Liver (tissue), 9 donors: Measurements from ENCODE around the gene SKAP1. TPM values are rescaled to one million over a fixed set of nuclear protein-coding genes. Genes with fewer than 3 reads are reported as not detected.
A peak's percentile ranks its signal among the peaks of the same experiment; 100 is the strongest.

Experiments used
- DNase-seq: peaks from one replicate; pipeline ENCODE4 v3.0.0-alpha.2; 2017; ENCODE audit warnings: low spot score
- H3K27ac ChIP-seq, 2 donors: one replicate each; pipeline ENCODE4 v1.7.0; 2013; ENCODE audit warnings: inconsistent platforms in 2 of 2, low read length in 2 of 2, control low read depth in 1 of 2, low read depth in 1 of 2, mild to moderate bottlenecking in 1 of 2
- H3K27me3 ChIP-seq, 4 donors: one replicate each; pipeline versions ENCODE4 v1.6.1 to v1.7.0; 2013; ENCODE audit warnings: low read length in 3 of 4, inconsistent platforms in 1 of 4, mild to moderate bottlenecking in 1 of 4, moderate library complexity in 1 of 4; ENCODE audit not compliant: control insufficient read depth in 4 of 4, insufficient read depth in 4 of 4
- H3K36me3 ChIP-seq, 4 donors: one replicate each; pipeline versions ENCODE4 v1.6.1 to v1.7.0; 2013; ENCODE audit warnings: low read length in 3 of 4, mild to moderate bottlenecking in 3 of 4, low read depth in 1 of 4, moderate library complexity in 1 of 4; ENCODE audit not compliant: control insufficient read depth in 4 of 4, insufficient read depth in 3 of 4
- H3K4me1 ChIP-seq, 4 donors: one replicate each; pipeline versions ENCODE4 v1.6.1 to v1.7.0; 2013; ENCODE audit warnings: low read length in 3 of 4, mild to moderate bottlenecking in 3 of 4, moderate library complexity in 1 of 4; ENCODE audit not compliant: control insufficient read depth in 4 of 4, insufficient read depth in 4 of 4
- H3K4me3 ChIP-seq, 3 donors: one replicate each; pipeline versions ENCODE4 v1.6.1 to v1.7.0; 2013; ENCODE audit warnings: low read length in 3 of 3, control low read depth in 1 of 3, low read depth in 1 of 3, mild to moderate bottlenecking in 1 of 3
- H3K9ac ChIP-seq, 2 donors: one replicate each; pipeline ENCODE4 v1.7.0; 2013; ENCODE audit warnings: low read length in 2 of 2, mild to moderate bottlenecking in 2 of 2, moderate library complexity in 2 of 2, control low read depth in 1 of 2, low read depth in 1 of 2
- H3K9me3 ChIP-seq, 4 donors: one replicate each; pipeline versions ENCODE4 v1.6.1 to v1.7.0; 2013; ENCODE audit warnings: low read length in 3 of 4; ENCODE audit not compliant: control insufficient read depth in 4 of 4
- ATF3 ChIP-seq: IDR thresholded peaks from 2 replicates; pipeline ENCODE4 v1.6.1; 2016; ENCODE audit warnings: antibody characterized with exemption
- FOXA1 ChIP-seq: IDR thresholded peaks from 2 replicates; pipeline ENCODE4 v1.6.1; 2016; ENCODE audit warnings: antibody characterized with exemption
- FOXA2 ChIP-seq: IDR thresholded peaks from 2 replicates; pipeline ENCODE4 v1.6.1; 2016; ENCODE audit warnings: antibody characterized with exemption
- GABPA ChIP-seq, 2 donors: IDR thresholded peaks in 1 of 2; conservative IDR thresholded peaks in 1 of 2; 2 replicates each; pipeline ENCODE4 v1.6.1; 2016; ENCODE audit warnings: antibody characterized with exemption in 2 of 2, mild to moderate bottlenecking in 1 of 2, moderate library complexity in 1 of 2
- HNF4A ChIP-seq, 2 donors: conservative IDR thresholded peaks; 2 replicates each; pipeline ENCODE4 v1.6.1; 2016; ENCODE audit warnings: antibody characterized with exemption in 2 of 2, mild to moderate bottlenecking in 2 of 2
- JUND ChIP-seq, 2 donors: IDR thresholded peaks; 2 replicates each; pipeline ENCODE4 v1.6.1; 2016; ENCODE audit warnings: antibody characterized with exemption in 2 of 2
- MAX ChIP-seq: IDR thresholded peaks from 2 replicates; pipeline ENCODE4 v1.6.1; 2016; ENCODE audit warnings: antibody characterized with exemption
- NR2F2 ChIP-seq: IDR thresholded peaks from 2 replicates; pipeline ENCODE4 v1.6.1; 2016; ENCODE audit warnings: antibody characterized with exemption
- RAD21 ChIP-seq, 2 donors: IDR thresholded peaks; 2 replicates each; pipeline ENCODE4 v1.6.1; 2016; ENCODE audit warnings: antibody characterized with exemption in 2 of 2, mild to moderate bottlenecking in 2 of 2
- REST ChIP-seq: IDR thresholded peaks from 2 replicates; pipeline ENCODE4 v1.6.1; 2016; ENCODE audit warnings: antibody characterized with exemption, mild to moderate bottlenecking
- TAF1 ChIP-seq: conservative IDR thresholded peaks from 2 replicates; pipeline ENCODE4 v1.6.1; 2016; ENCODE audit warnings: antibody characterized with exemption, mild to moderate bottlenecking
- YY1 ChIP-seq: IDR thresholded peaks from 2 replicates; pipeline ENCODE4 v1.6.1; 2016; ENCODE audit warnings: antibody characterized with exemption, mild to moderate bottlenecking
- ZBTB33 ChIP-seq: IDR thresholded peaks from 2 replicates; pipeline ENCODE4 v1.6.1; 2016; ENCODE audit warnings: antibody characterized with exemption
- WGBS: extraction: QIAGEN DNeasy Blood & Tissue Kit; methylation state at CpG from one replicate; pipeline ENCODE4 v1.1.7; 2013; 5-methylcytosine and 5-hydroxymethylcytosine counted together
- polyA plus RNA-seq, 2 donors: library from polyadenylated mRNA; stranded (reverse) in 1 of 2; unstranded in 1 of 2; fragments of 200-250 nt in 1 of 2; fragments of >200 nt in 1 of 2; fragmentation: Nextera tagmentation in 1 of 2; extraction: Ambion mirVana in 1 of 2; gene quantifications; one replicate each; pipeline versions ENCODE4 v1.2.1 to v1.2.3, GENCODE V29; 2013 to 2015
- total RNA-seq, 2 donors: library from RNA; depleted of rRNA; stranded (reverse); fragments of >200 nt; gene quantifications; one replicate each; pipeline ENCODE4 v1.2.3, GENCODE V29; 2014
- TF ChIP-seq, protein P1 (sequence below): fragments of 150-350 bp; IDR thresholded peaks from 2 replicates; pipeline ENCODE4 v1.5.1; 2017; ENCODE audit warnings: improper control_type of control experiment, low read depth, low read length; ENCODE audit not compliant: missing input control
- donor health status: healthy.
- donor health status: healthy.
- donor health status: healthy.
- donor health status: healthy.
- donor health status: healthy.

The SKAP1 gene
- total and polyA plus RNA-seq, 4 donors, result 2.5 to 20.8 (median 11.3) TPM

DNA sequence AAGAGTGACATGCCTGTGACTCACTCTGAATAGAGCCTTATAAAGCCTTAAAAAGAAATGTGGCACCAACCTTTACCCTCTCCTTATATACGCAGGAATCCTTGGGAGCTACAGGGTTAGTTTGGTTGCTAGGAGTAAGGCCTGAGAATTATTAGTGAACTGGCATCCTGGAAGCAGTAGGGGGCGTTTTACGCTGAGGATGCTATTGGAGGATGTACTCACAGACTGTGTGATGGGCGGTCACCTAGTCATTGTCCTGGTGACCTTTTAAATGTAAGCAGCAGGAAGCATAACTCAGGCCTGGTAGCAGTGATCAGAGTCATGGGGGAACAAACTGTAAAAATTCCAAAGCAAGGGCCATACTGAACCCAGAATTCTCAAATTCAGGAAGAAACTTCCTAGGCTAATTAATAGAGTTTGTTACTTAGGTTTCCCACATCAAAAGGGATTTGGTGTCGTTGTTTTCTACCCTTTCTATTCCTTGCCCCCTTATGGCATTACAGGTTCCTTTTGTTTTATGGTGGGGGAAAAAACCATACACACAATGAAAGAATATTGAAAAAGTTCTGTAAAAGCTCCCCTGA is 168.6 kb downstream of the SKAP1 start:
- no peak overlapping the region for H3K27ac ChIP-seq
- no peak for TF ChIP-seq TAF1
- TF ChIP-seq, protein P1, sequence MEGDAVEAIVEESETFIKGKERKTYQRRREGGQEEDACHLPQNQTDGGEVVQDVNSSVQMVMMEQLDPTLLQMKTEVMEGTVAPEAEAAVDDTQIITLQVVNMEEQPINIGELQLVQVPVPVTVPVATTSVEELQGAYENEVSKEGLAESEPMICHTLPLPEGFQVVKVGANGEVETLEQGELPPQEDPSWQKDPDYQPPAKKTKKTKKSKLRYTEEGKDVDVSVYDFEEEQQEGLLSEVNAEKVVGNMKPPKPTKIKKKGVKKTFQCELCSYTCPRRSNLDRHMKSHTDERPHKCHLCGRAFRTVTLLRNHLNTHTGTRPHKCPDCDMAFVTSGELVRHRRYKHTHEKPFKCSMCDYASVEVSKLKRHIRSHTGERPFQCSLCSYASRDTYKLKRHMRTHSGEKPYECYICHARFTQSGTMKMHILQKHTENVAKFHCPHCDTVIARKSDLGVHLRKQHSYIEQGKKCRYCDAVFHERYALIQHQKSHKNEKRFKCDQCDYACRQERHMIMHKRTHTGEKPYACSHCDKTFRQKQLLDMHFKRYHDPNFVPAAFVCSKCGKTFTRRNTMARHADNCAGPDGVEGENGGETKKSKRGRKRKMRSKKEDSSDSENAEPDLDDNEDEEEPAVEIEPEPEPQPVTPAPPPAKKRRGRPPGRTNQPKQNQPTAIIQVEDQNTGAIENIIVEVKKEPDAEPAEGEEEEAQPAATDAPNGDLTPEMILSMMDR, result peak; percentile 13
- no peak for TF ChIP-seq FOXA2
- TF ChIP-seq YY1, result no peak
- TF ChIP-seq RAD21 (IDR thresholded peaks at IDR 0.05), result no peak
- TF ChIP-seq ZBTB33, result no peak
- TF ChIP-seq FOXA1, result no peak
- TF ChIP-seq HNF4A (conservative IDR thresholded peaks at IDR 0.05), result no peak
- no peak overlapping the region for H3K9ac ChIP-seq
- DNase-seq, result no peak
- peaks cover 0 to 4% (median 1%) of the 10 kb centered on the region in 4 donors for H3K27me3 ChIP-seq
- no peaks in the 10 kb centered on the region for H3K4me1 ChIP-seq
- no peaks in the 10 kb centered on the region for H3K36me3 ChIP-seq
- H3K4me3 ChIP-seq, result no peak overlapping the region
- H3K9me3 ChIP-seq, result no peaks in the 10 kb centered on the region
- 54% methylated on average over 5 of the region's 5 CpGs for WGBS

DNA sequence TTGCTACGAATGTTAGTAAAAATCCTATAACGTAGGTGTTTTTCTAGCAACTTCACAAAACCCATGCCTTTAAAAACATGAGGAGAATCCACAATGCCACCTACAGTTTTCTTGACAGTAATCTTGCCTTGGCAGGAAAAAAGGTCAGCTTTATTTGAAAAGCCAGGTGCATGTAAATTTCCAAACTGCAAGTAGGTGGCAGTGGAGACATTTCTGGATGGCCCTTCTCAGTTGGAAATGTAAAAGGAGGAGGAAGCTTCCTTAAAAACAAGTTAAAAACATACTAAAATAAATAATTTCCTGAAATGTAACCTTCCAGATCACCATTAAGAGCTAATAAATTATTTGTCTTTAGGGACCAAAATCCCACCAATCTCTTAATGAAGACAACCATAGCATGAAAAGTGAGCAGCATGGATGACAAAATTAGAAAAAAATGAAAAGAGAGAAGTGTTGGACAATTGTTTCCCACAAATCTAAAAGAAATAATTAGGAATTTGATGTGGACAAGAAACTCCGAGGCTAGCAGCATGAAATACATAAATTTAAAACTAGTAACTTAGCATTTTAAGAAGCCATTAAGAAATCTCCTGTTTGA is 170.2 kb downstream of the SKAP1 start:
- Histone ChIP-seq H3K9ac (no peak overlapping the region), H3K27me3 (peaks cover 0 to 7% (median 2%) of the 10 kb centered on the region in 4 donors), H3K4me3 (no peak overlapping the region), H3K27ac (no peak overlapping the region), H3K9me3 (no peaks in the 10 kb centered on the region), H3K36me3 (no peaks in the 10 kb centered on the region), H3K4me1 (no peaks in the 10 kb centered on the region)
- no peak for TF ChIP-seq FOXA2
- peak; percentile 66 to 68 for TF ChIP-seq RAD21 (IDR thresholded peaks at IDR 0.05)
- no peak for TF ChIP-seq YY1
- TF ChIP-seq, protein P1, result peak; percentile 43
- TF ChIP-seq FOXA1, result no peak
- no peak for TF ChIP-seq JUND (IDR thresholded peaks at IDR 0.05)
- no peak for TF ChIP-seq GABPA (IDR thresholded peaks at IDR 0.05 in 1 of 2, conservative IDR thresholded peaks at IDR 0.05 in 1 of 2)
- no peak for TF ChIP-seq MAX
- no peak for TF ChIP-seq NR2F2
- TF ChIP-seq ZBTB33, result no peak
- no peak for TF ChIP-seq HNF4A (conservative IDR thresholded peaks at IDR 0.05)
- TF ChIP-seq REST, result no peak
- TF ChIP-seq ATF3, result no peak
- DNase-seq, result no peak
- 27% methylated on average over 3 of the region's 3 CpGs for WGBS
